Esophagus mucosa (tissue), 1 donor: ENCODE data around the gene ARMH1. TPM values are rescaled to one million over a fixed set of nuclear protein-coding genes. Genes with fewer than 3 reads are reported as not detected.
"Not testable (repeated sequence)": the region's sequence is repeated elsewhere in the genome, so short reads cannot be mapped to it uniquely, and the experiment has no call there.

Source experiments
- ATAC-seq: fragments of 200-7000 bp; cut with Tn5 transposase; one replicate; pipeline ENCODE4 v1.9.1; 2020
- total RNA-seq: library from RNA; stranded (reverse); gene quantifications from one replicate; pipeline ENCODE4 v1.2.4, GENCODE V29; 2023
- donor health status: DM: yes; HTN: yes; CAD: no.

The ARMH1 gene
- total RNA-seq, 1 donor from 2014 or later: not detected

GRCh38 chr1:44695671-44696070, 21.2 kb downstream of the ARMH1 start:
- no peak for ATAC-seq

GRCh38 chr1:44696101-44696500, 21.6 kb downstream of the ARMH1 start:
- ATAC-seq: no peak

DNA sequence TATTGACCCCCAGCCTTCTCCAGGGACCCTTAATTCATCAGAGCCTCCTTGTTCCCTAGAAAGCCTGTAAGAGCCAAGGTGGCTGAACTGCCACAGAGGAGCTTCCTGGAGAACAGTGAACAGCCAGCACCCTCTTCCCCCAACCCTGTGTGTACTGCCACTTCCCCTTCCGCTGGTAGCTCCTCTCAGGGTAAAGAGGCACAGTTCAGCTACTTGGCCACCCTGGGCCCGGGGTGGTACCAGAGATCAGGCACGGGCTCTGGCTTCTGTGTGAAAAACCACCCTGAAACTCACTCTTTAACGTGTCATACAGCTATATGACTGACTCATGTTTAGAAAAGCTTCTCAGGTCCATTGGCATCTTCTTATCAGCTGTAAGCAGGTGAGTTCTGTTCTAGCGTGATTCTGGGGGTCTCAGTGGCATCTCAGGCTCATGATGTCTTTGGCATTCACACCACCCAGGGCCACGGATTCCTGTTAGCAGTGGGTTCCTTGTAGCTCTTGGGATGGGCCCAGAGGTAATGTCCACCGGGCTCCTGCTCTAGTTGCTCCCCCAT, 22.4 kb downstream of the ARMH1 start:
- ATAC-seq: peak; percentile 21

DNA sequence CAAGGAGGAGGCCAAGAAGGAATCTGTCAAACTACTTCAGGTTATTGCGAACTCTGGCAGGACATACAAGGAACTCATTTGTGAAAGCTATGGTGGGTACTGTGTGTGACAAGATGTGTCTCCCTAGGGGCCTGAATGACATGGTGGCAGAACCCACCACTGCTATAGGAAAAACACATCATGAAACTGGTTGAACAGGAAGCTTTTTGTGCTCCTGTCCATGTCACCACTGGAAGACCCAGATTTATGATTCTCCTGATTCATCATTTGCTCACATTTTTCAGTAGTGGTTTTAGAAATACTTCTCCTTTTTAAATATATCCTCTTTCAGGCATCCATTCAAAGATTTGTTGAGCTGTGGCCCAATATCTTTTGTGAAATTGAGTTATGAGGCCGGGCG, 23.6 kb downstream of the ARMH1 start:
- no peak for ATAC-seq

DNA sequence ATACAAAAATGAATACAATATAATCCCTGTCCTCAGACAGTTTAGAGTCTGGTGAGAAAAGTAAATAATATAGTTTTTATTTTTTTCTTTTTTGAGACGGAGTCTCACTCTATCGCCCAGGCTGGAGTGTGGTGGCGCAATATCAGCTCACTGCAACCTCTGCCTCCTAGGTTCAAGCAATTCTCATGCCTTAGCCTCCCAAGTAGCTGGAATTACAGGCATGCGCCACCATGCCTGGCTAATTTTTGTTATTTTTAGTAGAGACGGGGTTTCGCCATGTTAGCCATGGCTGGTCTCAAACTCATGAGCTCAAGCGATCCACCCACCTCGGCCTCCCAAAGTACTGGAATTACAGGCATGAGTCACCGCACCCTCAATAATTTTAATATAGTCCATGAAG, 24.9 kb downstream of the ARMH1 start:
- ATAC-seq: not testable (repeated sequence)

DNA sequence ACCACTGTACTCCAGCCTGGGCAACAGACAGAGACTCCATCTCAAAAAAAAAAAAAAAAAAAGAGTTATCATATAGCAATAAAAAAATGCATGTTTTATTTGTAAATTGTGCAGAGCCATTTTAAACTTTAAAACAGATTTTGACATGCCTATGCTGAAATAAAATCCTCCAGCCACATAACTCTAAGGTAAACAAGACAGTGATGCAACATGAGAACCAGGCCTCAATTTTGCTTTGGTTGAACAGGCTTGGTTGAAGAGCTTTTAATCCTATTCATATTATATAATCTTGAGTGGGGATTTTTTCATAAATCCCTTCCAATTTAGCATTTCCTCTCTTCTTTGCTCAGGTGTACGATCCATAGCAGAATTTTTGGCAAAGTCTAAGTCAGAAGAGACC, 26.1 kb downstream of the ARMH1 start:
- peak; percentile 47 for ATAC-seq

- peak; percentile 85 for ATAC-seq
These were observed 26.6 kb downstream of the ARMH1 start for GRCh38 chr1:44701141-44701573.

- no peak for ATAC-seq
These were observed 31.0 kb downstream of the ARMH1 start for GRCh38 chr1:44705470-44705869.

DNA sequence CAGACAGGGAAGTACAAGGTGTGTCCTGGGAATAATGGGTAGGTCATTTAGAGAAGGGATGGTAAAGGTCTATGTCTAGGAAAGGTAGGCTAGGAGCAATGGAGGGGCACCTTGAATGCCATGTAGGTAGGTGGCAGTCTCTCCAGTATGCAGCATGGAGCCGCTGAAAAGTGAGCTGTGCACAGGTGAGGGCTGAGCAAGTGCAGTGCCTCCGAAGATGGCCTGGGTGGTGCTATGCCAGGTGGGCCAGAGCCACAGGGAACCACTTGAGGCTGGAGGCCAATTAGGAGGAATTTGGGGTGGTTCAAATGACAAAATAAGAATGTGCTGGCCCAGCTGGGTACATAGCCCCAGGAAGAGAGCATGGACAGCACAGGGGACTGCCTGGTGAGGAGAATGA, 31.4 kb downstream of the ARMH1 start:
- no peak for ATAC-seq

- ATAC-seq: peak; percentile 94
These were observed 32.8 kb downstream of the ARMH1 start for GRCh38 chr1:44707112-44707881.

DNA sequence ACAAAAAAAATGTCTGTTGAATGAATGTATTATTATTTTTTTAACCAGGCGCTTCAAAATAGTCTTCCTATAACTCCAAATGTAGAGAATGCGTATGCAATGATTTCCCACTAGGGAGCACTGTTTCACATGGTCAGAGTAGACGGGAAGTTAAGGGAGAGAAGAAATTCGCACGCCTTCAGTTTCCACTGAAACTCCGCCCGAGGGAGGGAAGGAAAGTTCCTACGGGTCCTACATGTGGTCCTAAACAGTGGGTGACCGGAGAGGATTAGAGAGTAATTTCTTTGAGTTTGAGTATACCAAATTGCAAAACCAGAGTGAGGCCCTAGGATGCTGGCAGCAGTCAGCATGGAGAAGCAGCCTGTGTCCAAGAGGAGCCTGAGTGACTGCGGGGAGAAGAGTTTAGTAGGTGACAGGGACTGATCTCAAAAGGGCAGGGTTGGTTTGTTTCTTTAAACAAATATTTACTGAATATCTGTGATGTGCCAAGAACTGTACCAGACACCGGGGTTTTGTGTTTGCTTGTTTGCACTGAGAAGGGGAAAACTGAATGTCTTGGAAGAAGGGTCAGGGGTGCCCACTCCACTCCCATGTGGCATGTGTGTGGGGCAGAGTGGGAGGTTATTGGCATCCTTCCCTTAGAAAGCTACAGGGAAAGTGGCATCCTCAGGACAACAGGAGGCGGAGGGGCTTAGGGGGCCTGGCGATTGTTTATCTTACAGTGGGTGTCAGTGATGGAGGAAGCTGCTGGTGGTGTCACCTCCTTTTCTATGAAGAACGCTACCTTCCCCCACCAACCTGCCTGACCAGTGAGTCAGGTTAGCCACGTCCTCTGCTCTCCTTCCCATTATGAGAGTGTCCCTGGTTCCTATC, 33.7 kb downstream of the ARMH1 start:
- ATAC-seq: peak; percentile 62

DNA sequence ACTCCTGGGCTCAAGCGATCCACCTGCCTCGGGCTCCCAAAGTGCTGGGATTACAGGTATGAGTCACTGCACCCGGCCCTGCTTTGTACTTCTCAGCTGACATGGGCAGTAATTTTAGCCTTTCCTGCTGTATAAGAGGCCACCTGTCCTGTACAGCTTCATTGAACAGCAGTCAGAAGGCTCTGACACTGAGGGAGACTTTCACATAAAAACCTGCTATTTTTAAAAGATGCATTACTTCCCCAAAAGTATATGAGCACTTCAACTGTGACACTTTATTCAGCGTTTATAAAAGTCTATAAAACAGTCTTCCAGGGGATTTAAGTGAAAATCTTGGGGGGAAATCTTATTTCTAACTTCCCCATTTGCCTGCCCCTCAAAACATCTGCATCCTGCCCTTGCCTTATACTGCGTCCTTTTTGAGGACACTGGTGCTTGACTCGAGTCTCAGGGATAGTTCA, 38.8 kb downstream of the ARMH1 start:
- peak; percentile 61 for ATAC-seq

- no peak for ATAC-seq
These were observed 40.0 kb downstream of the ARMH1 start for GRCh38 chr1:44714532-44714931.

DNA sequence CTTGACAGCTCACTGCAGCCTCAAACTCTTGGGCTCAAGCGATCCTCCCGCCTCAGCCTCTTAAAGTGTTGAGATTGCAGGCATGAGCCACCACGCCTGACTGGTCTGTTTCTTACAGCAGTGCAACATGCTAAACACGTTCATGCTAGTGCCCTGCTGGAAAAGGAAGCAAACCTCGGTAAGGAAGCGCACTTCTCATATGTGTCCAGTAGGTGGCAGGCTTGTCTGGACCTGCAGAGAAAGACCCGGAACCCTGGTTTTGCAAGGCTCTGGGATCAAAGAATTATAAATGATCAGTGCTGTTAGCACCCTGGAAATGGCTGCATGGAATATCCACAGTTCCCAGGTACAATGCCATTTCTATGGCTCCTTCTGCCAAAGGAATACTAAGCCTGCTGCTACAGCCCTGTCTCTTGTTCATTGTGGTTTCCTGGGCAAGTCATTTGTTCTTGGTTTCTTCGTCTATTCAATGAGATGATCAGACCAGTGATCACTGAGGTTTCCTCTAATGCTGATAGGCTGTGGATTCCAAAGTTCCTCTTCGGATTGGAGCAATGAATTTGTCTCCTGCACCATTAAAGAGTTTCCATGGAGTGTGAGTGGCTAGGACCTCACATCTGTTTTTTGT, 40.5 kb downstream of the ARMH1 start:
- peak; percentile 87 for ATAC-seq

- ATAC-seq: no peak
These were observed 42.6 kb downstream of the ARMH1 start for GRCh38 chr1:44717156-44717555.

GRCh38 chr1:44717653-44718052, 43.1 kb downstream of the ARMH1 start:
- no peak for ATAC-seq

- no peak for ATAC-seq
These were observed 43.6 kb downstream of the ARMH1 start for GRCh38 chr1:44718091-44718490.

- ATAC-seq: no peak
These were observed 44.8 kb downstream of the ARMH1 start for GRCh38 chr1:44719318-44719717.

DNA sequence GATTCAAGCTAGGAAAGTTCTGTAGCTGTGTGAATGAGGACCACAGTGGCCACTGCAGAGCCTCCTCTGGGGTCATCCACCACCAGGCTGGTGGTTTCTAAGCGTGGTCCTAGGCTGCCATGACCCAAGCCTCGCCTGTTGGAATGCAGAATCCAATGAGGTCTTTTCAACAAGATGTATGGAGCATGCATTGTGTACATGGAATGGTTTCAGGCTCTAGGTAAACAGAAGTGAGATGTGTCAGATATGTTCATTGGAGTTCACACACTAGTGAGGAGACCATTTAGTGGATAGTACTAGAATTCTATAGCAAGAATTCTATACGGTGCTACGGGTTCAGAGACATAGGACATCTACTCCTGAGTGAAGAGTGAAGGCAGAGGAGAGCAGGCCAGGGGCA, 45.8 kb downstream of the ARMH1 start:
- no peak for ATAC-seq

- peak; percentile 90 for ATAC-seq
These were observed 47.2 kb downstream of the ARMH1 start for GRCh38 chr1:44721485-44722361.

- no peak for ATAC-seq
These were observed 48.5 kb downstream of the ARMH1 start for GRCh38 chr1:44723064-44723463.
